Measurements from ENCODE around the gene TCF4.

Gene TCF4

GRCh38 chr18:55317864-55318263 lies 270.1 kb downstream of the TCF4 start:
- TF ChIP-seq CTCF (IDR thresholded peaks at IDR 0.05), result no peak

GRCh38 chr18:55317324-55317723 lies 270.7 kb downstream of the TCF4 start:
- no peak for TF ChIP-seq CTCF (IDR thresholded peaks at IDR 0.05)

GRCh38 chr18:55316486-55317184 lies 271.4 kb downstream of the TCF4 start:
- no peak for TF ChIP-seq CTCF (IDR thresholded peaks at IDR 0.05)

GRCh38 chr18:55314615-55315237 lies 273.3 kb downstream of the TCF4 start:
- no peak for TF ChIP-seq CTCF (IDR thresholded peaks at IDR 0.05)

GRCh38 chr18:55314031-55314430 lies 274.0 kb downstream of the TCF4 start:
- no peak for TF ChIP-seq CTCF (IDR thresholded peaks at IDR 0.05)

GRCh38 chr18:55310863-55311262 lies 277.1 kb downstream of the TCF4 start:
- TF ChIP-seq CTCF (IDR thresholded peaks at IDR 0.05), result no peak

GRCh38 chr18:55310044-55310676 lies 277.8 kb downstream of the TCF4 start:
- TF ChIP-seq CTCF (IDR thresholded peaks at IDR 0.05), result no peak

All from LNCAP (cell line).